H1 (cell line): ENCODE results near the gene RHOBTB1. TPM values are rescaled to one million over a fixed set of nuclear protein-coding genes. Genes with fewer than 3 reads are reported as not detected.

ENCODE experiments used
- polyA plus RNA-seq, 7 experiments: library from polyadenylated mRNA; depleted of rRNA in 3 of 7; stranded (reverse) in 5 of 7; unstranded in 2 of 7; fragments of >200 nt in 5 of 7; fragments of 200-250 nt in 2 of 7; gene quantifications; 1 replicate in 5 of 7; 2 replicates in 1 of 7; 4 replicates in 1 of 7; pipeline versions ENCODE4 v1.2.1 to v1.2.3, GENCODE V29; 2011 to 2013; ENCODE audit warnings: missing spikeins in 2 of 7, mixed read lengths in 2 of 7
- small RNA-seq: library from polyadenylated mRNA; stranded (forward); fragments of <200 nt; extraction: miRNeasy Mini kit (QIAGEN cat#:217004); gene quantifications from one replicate; pipeline ENCODE3, GENCODE V24; 2013; ENCODE audit not compliant: insufficient read depth
- total RNA-seq: library from RNA; stranded (reverse); fragmentation: NEBNext Ultra II Directional; extraction: Animal tissue kit (Norgen Biotek cat#: 25700); gene quantifications from 2 replicates; pipeline ENCODE4 v1.2.1, GENCODE V29; 2021

RHOBTB1 gene
- total and polyA plus RNA-seq, 2 of the 8 experiments (the other 6 are each of a cell fraction or from before 2014, with no cell fraction given): 6.1 to 7.4 TPM

Small RNAs within 50 kb of the gene (small RNA-seq; reads per million reads assigned to genes)
- gene RNU2-72P: not detected

Other genes starting within 250 kb of the RHOBTB1 start
- 98.8 and 111 TPM in 2 replicates for gene CDK1, start 165.7 kb downstream of the RHOBTB1 start, total RNA-seq
- gene CDK1, start 165.7 kb downstream of the RHOBTB1 start, polyA plus RNA-seq (2011; rRNA removed): 15.1 and 29.4 TPM in 2 replicates